Measurements from ENCODE around the gene ANKS3. TPM values are rescaled to one million over a fixed set of nuclear protein-coding genes. Genes with fewer than 3 reads are reported as not detected.

ANKS3 gene
- total RNA-seq, 4 donors from 2014 or later, result 6.7 to 16.6 (median 9.0) TPM

DNA sequence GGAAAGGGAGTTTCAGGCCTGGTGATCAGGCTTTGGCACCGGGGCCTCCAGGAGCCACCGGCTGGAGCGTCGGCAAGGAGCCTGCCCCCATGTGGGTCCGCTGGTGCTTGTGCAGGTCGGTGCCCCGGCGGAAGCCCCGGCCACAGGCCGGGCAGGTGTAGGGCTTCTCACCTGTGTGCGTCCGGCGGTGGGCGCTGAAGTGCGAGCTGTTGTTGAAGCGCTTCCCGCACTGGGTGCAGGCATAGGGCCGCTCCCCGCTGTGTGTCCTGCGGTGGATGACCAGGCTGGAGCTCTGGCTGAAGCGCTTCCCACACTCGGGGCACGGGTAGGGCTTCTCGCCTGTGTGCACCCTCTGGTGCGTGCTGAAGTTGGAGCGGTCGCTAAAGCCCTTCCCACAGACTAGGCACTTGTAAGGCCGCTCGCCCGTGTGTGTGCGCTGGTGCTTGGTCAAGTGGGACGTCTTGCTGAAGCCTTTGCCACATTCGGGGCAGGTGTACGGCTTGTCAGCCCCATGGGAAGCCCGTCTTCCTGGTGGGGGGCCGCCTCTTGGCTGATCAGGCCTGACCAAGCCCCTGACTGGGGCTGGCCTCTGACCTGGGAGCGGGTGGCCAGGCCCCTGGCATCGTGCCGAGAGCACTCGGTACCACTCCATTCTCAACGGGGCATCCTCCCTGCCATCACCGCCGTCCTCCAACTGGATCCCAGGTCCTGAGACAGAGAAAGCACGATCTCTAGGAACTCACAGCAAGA lies 18.5 kb upstream of the ANKS3 start:
- TF ChIP-seq, protein P1, sequence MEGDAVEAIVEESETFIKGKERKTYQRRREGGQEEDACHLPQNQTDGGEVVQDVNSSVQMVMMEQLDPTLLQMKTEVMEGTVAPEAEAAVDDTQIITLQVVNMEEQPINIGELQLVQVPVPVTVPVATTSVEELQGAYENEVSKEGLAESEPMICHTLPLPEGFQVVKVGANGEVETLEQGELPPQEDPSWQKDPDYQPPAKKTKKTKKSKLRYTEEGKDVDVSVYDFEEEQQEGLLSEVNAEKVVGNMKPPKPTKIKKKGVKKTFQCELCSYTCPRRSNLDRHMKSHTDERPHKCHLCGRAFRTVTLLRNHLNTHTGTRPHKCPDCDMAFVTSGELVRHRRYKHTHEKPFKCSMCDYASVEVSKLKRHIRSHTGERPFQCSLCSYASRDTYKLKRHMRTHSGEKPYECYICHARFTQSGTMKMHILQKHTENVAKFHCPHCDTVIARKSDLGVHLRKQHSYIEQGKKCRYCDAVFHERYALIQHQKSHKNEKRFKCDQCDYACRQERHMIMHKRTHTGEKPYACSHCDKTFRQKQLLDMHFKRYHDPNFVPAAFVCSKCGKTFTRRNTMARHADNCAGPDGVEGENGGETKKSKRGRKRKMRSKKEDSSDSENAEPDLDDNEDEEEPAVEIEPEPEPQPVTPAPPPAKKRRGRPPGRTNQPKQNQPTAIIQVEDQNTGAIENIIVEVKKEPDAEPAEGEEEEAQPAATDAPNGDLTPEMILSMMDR (IDR thresholded peaks at IDR 0.05 in 4 of 5, conservative IDR thresholded peaks at IDR 0.05 in 1 of 5), result no peak
- TF ChIP-seq POLR2A (IDR thresholded peaks at IDR 0.05), result no peak
- DNase-seq (no peak), ATAC-seq (no peak)

DNA sequence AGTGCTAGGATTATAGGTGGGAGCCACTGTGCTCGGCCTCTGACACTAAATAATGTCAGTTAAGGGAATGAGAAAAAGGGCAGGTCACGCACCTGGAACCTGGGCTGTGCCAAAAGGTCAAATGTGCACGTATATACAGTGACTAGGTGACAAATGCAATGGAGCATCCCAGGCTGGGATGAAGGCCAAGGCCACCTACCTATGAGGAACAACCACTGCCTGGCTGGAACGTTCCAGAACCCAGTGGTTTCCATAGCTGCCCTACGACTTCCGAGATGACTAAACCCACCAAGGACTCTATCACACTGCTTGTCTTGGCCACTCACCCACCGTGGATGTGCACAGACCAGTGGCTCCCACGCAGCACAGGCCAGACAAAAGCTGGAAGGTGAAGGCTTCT lies 16.8 kb upstream of the ANKS3 start:
- no peak overlapping the region for H3K27ac ChIP-seq
- no peaks in the 10 kb centered on the region for H3K9me3 ChIP-seq
- ATAC-seq (no peak), DNase-seq (no peak)
- H3K36me3 ChIP-seq, result peaks cover 8 to 51% of the 10 kb centered on the region in 2 donors
- TF ChIP-seq POLR2A (IDR thresholded peaks at IDR 0.05), result no peak
- TF ChIP-seq, protein P1 (IDR thresholded peaks at IDR 0.05 in 4 of 5, conservative IDR thresholded peaks at IDR 0.05 in 1 of 5), result no peak
- no peaks in the 10 kb centered on the region for H3K27me3 ChIP-seq
- H3K4me3 ChIP-seq, result no peak overlapping the region
- intact Hi-C loops (cut with DNase I; ENCODE audit: low total_unique reads) (no loop called here), in situ Hi-C loops (cut with MboI; ENCODE audit: low sequenced_read_pairs in 4 of 4) (no loop called here)
- H3K4me1 ChIP-seq, result peaks cover 0 to 3% of the 10 kb centered on the region in 2 donors

More for the DNA sequence above, 18.5 kb upstream of the ANKS3 start:
- H3K27ac ChIP-seq, result no peak overlapping the region
- peaks cover 8 to 68% of the 10 kb centered on the region in 2 donors for H3K36me3 ChIP-seq
- no peaks in the 10 kb centered on the region for H3K9me3 ChIP-seq
- H3K27me3 ChIP-seq, result no peaks in the 10 kb centered on the region
- H3K4me3 ChIP-seq, result no peak overlapping the region
- in situ Hi-C loops (cut with MboI; ENCODE audit: low sequenced_read_pairs in 4 of 4), result no loop called here
- no peaks in the 10 kb centered on the region for H3K4me1 ChIP-seq
- intact Hi-C loops (cut with DNase I; ENCODE audit: low total_unique reads), result no loop called here

DNA sequence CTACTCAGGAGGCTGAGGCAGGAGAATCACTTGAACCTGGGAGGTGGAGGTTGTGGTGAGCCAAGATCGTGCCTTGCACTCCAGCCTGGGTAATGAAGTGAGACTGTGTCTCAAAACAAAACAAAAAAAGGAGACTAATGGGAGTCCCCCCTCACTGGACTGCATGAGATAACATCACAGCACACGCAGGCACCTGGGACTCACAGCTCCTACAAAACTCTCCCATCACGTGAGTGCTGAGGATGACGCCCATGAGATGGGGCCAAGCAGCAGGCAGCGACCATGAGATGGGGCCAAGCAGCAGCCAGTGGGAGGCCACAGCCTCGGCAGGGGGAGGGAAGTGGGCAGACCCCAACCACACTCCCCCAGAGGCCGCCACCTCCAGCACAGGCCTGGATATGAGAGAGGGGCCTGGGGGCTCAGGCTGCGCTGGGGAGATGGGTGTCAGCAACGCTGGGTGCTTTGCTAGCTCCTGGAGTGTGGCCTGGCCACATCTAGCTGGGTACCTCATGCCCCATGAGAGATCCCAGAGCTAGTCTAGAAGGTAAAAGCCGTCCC lies 15.7 kb upstream of the ANKS3 start:
- no peak for TF ChIP-seq POLR2A (IDR thresholded peaks at IDR 0.05)
- TF ChIP-seq, protein P1 (IDR thresholded peaks at IDR 0.05 in 4 of 5, conservative IDR thresholded peaks at IDR 0.05 in 1 of 5), result no peak
- Histone ChIP-seq H3K4me3 (no peak overlapping the region), H3K4me1 (peaks cover 0 to 3% of the 10 kb centered on the region in 2 donors), H3K27ac (no peak overlapping the region), H3K36me3 (peaks cover 7 to 40% of the 10 kb centered on the region in 2 donors), H3K9me3 (no peaks in the 10 kb centered on the region), H3K27me3 (no peaks in the 10 kb centered on the region)
- no peak for DNase-seq
- in situ Hi-C loops (cut with MboI; ENCODE audit: low sequenced_read_pairs in 4 of 4), result no loop called here
- intact Hi-C loops (cut with DNase I; ENCODE audit: low total_unique reads), result no loop called here
- ATAC-seq, result no peak

DNA sequence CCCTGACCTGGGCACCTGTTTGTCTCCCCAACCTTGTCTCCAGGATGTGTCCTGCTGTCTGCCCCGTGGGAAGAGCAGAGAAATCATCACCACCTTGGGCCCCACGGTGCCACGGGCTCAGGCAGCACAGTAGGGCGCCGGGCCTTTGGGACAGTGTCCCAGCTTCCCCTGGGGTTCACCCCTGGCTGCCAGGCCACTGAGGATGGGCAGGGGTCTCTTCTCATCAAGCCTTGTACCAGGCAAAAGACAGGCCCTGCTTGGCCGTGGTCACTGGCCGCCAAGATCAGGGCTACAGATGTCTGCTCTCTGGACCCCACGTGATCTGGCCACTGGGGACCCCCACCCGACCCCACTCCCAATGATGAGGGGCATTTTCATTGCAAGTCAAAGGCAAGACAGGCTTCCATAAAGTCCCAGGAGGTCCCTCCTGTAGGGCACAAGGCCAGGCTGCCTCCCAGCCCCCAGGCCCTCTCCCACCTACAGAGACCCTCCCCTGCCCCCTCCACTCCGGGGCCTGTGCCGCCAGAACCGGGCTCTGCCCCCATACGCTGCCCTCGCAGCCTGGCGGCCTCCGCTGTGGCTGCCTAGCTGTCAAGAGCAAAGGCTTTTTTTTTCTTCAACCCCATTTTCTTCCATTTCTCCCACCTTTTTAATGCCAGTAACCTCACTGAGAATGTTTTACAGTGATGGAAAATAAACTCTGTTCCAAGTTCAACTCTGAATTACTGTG lies 14.8 kb upstream of the ANKS3 start:
- DNase-seq, result no peak
- intact Hi-C loops (cut with DNase I; ENCODE audit: low total_unique reads) (no loop called here), in situ Hi-C loops (cut with MboI; ENCODE audit: low sequenced_read_pairs in 4 of 4) (no loop called here)
- Histone ChIP-seq H3K4me1 (peaks cover 0 to 3% of the 10 kb centered on the region in 2 donors), H3K27me3 (no peaks in the 10 kb centered on the region), H3K27ac (no peak overlapping the region), H3K36me3 (peaks cover 4 to 31% of the 10 kb centered on the region in 2 donors), H3K4me3 (no peak overlapping the region), H3K9me3 (no peaks in the 10 kb centered on the region)
- TF ChIP-seq, protein P1 (IDR thresholded peaks at IDR 0.05 in 4 of 5, conservative IDR thresholded peaks at IDR 0.05 in 1 of 5), result no peak
- no peak for TF ChIP-seq POLR2A (IDR thresholded peaks at IDR 0.05)
- ATAC-seq, result no peak

Measured in gastrocnemius medialis (tissue), 4 donors.